SH-SY5Y (cell line): ENCODE results near the gene NFKBIE.

Experiments used
- GATA2 ChIP-seq: IDR thresholded peaks from 2 replicates; pipeline ENCODE4 v1.6.1; 2011; ENCODE audit warnings: mild to moderate bottlenecking, low read depth, low read length
- GATA3 ChIP-seq: IDR thresholded peaks from 2 replicates; pipeline ENCODE4 v1.6.1; 2011; ENCODE audit warnings: low read depth, mild to moderate bottlenecking, low read length, moderate library complexity

DNA sequence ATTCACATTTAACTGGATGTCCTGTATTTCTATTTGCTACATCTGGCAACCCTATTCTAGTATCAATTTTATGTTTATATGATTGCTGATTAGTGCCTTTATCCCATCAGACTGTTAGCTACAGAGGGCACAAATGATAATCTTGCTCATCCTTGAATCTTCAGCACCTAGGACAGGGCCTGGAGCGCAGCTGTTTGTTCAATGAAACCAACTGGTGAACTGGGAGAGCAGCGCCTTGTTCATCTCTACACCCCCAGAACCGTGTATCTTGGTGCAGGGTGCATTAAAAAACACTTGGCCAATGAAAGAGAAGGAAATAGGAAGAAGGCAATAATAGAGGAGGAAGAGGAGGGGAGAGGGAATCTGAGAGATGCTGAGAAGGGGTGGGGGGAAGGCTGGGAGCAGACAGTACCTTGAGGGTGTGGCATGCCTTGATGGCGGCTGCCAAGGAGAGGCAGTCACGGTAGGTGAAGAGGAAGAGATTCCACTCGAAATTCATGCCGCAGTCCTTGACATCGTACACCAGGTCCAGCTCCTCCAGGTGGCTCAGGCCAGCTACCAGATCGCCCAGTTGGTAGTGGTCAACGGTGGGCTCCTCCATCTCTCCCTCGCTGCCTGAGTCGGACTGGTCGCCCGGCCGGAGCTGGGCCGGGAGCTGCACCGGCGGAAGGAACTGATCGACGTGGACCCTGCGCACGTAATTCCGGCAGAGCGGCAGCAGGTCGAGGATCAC lies 20.4 kb upstream of the NFKBIE start:
- no peak for TF ChIP-seq GATA2
- no peak for TF ChIP-seq GATA3
